IPS-18a (cell line): ENCODE data around the gene GIPC2.

Experiments used
- H3K27ac ChIP-seq: one replicate; pipeline ENCODE4 v1.5.1; 2013; ENCODE audit warnings: low read length
- H3K27me3 ChIP-seq: one replicate; pipeline ENCODE4 v1.6.1; 2013; ENCODE audit warnings: mild to moderate bottlenecking, low read length; ENCODE audit not compliant: control insufficient read depth, insufficient read depth
- H3K36me3 ChIP-seq: one replicate; pipeline ENCODE4 v1.6.1; 2013; ENCODE audit warnings: low read depth, low read length; ENCODE audit not compliant: control insufficient read depth
- H3K4me1 ChIP-seq: one replicate; pipeline ENCODE4 v1.6.1; 2013; ENCODE audit warnings: low read depth, low read length; ENCODE audit not compliant: control insufficient read depth
- H3K4me3 ChIP-seq: one replicate; pipeline ENCODE4 v1.5.1; 2013; ENCODE audit warnings: low read length
- H3K9ac ChIP-seq: one replicate; pipeline ENCODE4 v1.6.1; 2013; ENCODE audit warnings: mild to moderate bottlenecking, low read length, moderate library complexity
- H3K9me3 ChIP-seq: one replicate; pipeline ENCODE4 v1.6.1; 2013; ENCODE audit warnings: low read depth, low read length; ENCODE audit not compliant: control insufficient read depth

Gene GIPC2

DNA sequence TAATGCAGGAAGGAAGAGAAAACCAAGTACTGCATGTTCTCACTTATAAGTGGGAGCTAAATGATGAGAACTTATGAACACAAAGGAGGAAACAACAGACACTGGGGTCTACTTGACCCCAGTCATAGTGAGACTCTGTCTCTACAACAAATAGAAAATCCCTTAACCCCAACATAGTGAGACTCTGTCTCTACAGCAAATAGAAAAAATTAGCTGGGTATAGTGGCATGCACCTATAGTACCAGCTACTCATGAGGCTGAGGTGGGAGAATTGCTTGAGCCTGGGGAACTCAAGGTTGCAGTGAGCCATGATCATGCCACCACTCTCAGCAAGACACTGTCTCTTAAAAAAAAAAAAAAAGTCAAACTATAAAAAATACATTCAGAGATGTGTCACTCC, 42.7 kb downstream of the GIPC2 start:
- H3K27me3 ChIP-seq = no peaks in the 10 kb centered on the region

DNA sequence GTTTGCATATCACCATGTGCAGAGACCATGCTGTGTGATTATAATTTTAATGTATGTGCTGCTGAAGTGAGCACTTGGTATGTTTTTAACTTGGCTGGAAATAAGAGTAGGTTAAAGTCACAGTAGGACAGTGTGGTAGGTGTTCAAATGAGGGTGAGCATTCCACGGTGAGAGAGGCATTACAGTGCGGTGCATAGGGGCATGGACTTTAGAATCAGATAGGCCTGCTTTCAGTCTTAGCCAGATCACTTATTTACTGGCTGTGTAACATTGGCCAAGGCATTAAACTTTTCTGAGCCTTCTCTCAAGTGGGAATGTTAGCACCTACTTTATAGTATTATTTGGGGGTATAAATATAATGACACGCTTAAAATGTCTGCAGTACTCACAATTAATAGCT, 43.2 kb downstream of the GIPC2 start:
- H3K4me1 ChIP-seq = no peaks in the 10 kb centered on the region
- H3K36me3 ChIP-seq = no peaks in the 10 kb centered on the region

More for the DNA sequence above, 42.7 kb downstream of the GIPC2 start:
- Histone ChIP-seq H3K4me3 (no peak overlapping the region), H3K4me1 (no peaks in the 10 kb centered on the region), H3K9ac (no peak overlapping the region), H3K9me3 (no peaks in the 10 kb centered on the region), H3K27ac (no peak overlapping the region), H3K36me3 (no peaks in the 10 kb centered on the region)

DNA sequence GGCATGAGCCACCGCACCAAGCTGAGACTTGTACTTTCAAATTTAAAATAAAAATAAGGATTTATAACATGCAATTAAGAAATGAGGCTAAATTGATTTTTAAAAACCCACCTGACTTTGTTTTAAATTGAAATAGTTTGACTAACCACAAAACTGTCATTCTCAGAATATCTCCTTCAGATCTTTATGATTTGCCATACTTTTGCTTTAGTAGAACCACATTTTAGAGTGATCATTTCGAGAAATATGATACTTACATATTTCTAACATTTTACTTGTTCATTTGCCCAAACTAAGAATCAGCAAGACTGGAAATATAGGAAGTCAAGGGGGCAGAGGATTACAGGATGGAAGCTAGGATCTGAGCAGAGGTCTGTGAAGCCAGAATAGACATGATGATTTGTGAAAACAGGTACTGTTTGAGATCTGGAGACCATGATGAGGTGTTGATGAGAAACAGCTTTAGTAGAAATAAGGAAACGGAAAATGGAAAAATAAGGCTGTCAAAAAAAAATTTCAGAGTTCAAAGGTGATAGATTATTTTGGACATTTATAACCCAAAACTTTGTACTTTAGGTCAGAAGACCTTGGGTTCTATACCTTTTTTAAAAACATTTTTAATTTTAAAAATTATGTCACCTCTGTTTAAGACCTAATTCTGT, 44.8 kb downstream of the GIPC2 start:
- H3K4me3 ChIP-seq = no peak overlapping the region
- no peak overlapping the region for H3K9ac ChIP-seq
- no peak overlapping the region for H3K27ac ChIP-seq
- H3K27me3 ChIP-seq = no peaks in the 10 kb centered on the region
- H3K36me3 ChIP-seq = no peaks in the 10 kb centered on the region
- no peaks in the 10 kb centered on the region for H3K9me3 ChIP-seq
- no peaks in the 10 kb centered on the region for H3K4me1 ChIP-seq

More for the DNA sequence above, 43.2 kb downstream of the GIPC2 start:
- Histone ChIP-seq H3K4me3 (no peak overlapping the region), H3K27me3 (no peaks in the 10 kb centered on the region), H3K27ac (no peak overlapping the region), H3K9ac (no peak overlapping the region), H3K9me3 (no peaks in the 10 kb centered on the region)

DNA sequence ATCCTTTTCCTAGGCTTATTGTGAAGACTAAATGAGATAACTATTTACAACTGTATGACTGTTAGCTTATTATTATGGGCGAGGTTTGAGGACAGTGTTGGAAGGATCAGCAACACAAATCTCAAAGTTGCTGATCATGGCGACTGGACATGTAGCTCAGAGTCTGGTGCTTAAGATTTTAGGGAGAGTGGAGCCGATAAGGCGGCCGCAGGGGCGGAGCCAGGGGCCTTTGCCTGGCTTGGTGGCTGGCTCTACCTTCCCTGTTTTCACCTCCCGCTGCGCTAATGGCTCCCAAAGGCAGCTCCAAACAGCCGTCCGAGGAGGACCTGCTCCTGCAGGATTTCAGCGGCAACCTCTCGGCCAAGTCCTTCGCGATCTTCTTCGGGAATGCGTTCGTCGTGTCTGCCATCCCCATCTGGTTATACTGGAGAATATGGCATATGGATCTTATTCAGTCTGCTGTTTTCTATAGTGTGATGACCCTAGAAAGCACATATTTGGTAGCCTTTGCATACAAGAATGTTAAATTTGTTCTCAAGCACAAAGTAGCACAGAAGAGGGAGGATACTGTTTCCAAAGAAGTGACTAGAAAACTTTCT, 45.5 kb downstream of the GIPC2 start:
- no peaks in the 10 kb centered on the region for H3K27me3 ChIP-seq
- H3K9me3 ChIP-seq = no peaks in the 10 kb centered on the region
- no peak overlapping the region for H3K4me3 ChIP-seq
- H3K4me1 ChIP-seq = no peaks in the 10 kb centered on the region
- H3K36me3 ChIP-seq = no peaks in the 10 kb centered on the region
- no peak overlapping the region for H3K27ac ChIP-seq
- H3K9ac ChIP-seq = no peak overlapping the region

DNA sequence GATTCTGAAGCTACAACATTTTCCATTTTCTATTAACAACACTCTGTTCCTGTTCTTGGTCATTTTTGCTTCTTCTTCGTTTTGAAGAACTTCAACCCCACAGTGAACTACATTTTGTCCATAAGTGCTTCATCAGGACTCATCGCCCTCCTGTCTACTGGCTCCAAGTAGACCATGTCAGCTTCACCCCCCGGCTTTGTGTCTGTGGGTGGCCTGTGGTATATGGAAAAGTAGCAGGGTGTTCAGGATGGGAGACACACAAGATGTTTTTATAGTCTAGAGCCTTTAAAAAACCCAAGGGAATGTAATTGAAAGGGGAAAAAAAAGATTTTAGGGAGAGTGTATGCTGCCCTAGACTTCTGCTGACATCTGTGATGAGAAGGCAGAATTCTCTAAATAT, 46.1 kb downstream of the GIPC2 start:
- H3K4me1 ChIP-seq = no peaks in the 10 kb centered on the region
- no peak overlapping the region for H3K9ac ChIP-seq
- no peaks in the 10 kb centered on the region for H3K9me3 ChIP-seq
- no peak overlapping the region for H3K27ac ChIP-seq
- no peaks in the 10 kb centered on the region for H3K36me3 ChIP-seq
- no peaks in the 10 kb centered on the region for H3K27me3 ChIP-seq
- no peak overlapping the region for H3K4me3 ChIP-seq

DNA sequence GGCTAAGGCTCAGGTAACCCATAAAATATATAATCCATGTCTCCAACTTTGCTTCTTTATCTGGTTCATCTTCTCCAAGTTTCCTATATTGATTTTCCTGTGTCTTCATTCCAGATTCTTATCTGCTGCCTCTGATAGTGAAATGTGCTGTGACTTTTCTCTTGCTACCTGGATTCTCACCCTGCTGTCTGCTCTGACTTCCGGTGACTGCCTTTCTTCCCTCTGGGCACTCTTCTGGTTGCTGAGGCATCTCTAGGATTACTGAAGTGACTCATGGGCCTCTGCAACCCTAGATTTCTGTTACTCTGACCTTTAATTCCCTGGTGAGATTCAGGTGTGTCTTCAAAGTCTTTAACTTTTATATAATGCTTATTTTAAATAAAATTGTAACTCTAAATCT, 46.9 kb downstream of the GIPC2 start:
- H3K36me3 ChIP-seq = no peaks in the 10 kb centered on the region
- H3K9ac ChIP-seq = no peak overlapping the region
- H3K4me1 ChIP-seq = no peaks in the 10 kb centered on the region
- no peak overlapping the region for H3K4me3 ChIP-seq
- H3K27ac ChIP-seq = no peak overlapping the region
- H3K9me3 ChIP-seq = no peaks in the 10 kb centered on the region
- no peaks in the 10 kb centered on the region for H3K27me3 ChIP-seq

DNA sequence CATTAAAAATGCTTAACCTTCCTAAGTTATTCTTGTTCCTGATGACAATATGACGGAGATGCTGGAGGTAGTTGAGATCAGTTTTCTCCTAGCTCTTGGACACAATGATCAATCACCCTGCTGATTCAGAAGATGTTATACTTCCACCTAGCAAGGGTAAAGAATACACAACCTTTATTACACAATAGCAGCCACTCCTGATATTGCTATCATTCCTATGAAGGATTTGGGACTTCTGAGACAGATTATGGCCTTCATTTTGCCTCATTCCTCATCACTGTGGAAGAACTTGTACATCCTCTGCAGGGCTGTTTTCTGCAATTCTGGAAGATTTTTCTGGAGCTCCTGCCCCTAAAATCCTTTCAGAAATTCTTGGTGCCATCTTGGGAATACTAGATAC, 47.8 kb downstream of the GIPC2 start:
- no peak overlapping the region for H3K4me3 ChIP-seq
- H3K9ac ChIP-seq = no peak overlapping the region
- H3K27me3 ChIP-seq = no peaks in the 10 kb centered on the region
- no peaks in the 10 kb centered on the region for H3K36me3 ChIP-seq
- no peak overlapping the region for H3K27ac ChIP-seq
- no peaks in the 10 kb centered on the region for H3K4me1 ChIP-seq
- no peaks in the 10 kb centered on the region for H3K9me3 ChIP-seq

DNA sequence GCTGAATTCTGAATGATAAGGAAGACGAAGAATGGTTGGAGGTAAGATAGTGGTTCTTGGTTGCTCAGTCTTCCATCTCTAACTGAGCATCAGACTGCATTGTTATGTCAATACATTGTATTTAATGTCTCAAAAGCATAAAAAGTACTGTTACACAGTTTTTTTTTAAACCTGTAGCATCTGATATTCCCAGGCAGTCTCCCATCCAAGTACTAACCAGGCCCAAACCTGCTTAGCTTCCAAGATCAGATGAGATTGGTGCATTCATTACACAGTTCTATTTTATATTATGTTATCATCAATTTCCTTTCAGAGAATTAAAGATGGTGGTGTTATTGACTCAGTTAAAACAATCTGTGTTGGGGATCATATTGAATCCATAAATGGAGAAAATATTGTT, 48.9 kb downstream of the GIPC2 start:
- no peak overlapping the region for H3K27ac ChIP-seq

GRCh38 chr1:78095593-78095992, 49.8 kb downstream of the GIPC2 start:
- Histone ChIP-seq H3K27me3 (no peaks in the 10 kb centered on the region), H3K9me3 (no peaks in the 10 kb centered on the region), H3K4me1 (no peaks in the 10 kb centered on the region), H3K4me3 (no peak overlapping the region), H3K36me3 (no peaks in the 10 kb centered on the region), H3K9ac (no peak overlapping the region), H3K27ac (no peak overlapping the region)

More for the DNA sequence above, 48.9 kb downstream of the GIPC2 start:
- Histone ChIP-seq H3K36me3 (no peaks in the 10 kb centered on the region), H3K9ac (no peak overlapping the region), H3K4me3 (no peak overlapping the region), H3K4me1 (no peaks in the 10 kb centered on the region), H3K9me3 (no peaks in the 10 kb centered on the region), H3K27me3 (no peaks in the 10 kb centered on the region)

- Histone ChIP-seq H3K27ac (no peak overlapping the region), H3K27me3 (no peaks in the 10 kb centered on the region), H3K9me3 (no peaks in the 10 kb centered on the region), H3K4me1 (no peaks in the 10 kb centered on the region), H3K4me3 (no peak overlapping the region), H3K36me3 (no peaks in the 10 kb centered on the region), H3K9ac (no peak overlapping the region)
These were observed 50.3 kb downstream of the GIPC2 start for GRCh38 chr1:78096017-78096416.

DNA sequence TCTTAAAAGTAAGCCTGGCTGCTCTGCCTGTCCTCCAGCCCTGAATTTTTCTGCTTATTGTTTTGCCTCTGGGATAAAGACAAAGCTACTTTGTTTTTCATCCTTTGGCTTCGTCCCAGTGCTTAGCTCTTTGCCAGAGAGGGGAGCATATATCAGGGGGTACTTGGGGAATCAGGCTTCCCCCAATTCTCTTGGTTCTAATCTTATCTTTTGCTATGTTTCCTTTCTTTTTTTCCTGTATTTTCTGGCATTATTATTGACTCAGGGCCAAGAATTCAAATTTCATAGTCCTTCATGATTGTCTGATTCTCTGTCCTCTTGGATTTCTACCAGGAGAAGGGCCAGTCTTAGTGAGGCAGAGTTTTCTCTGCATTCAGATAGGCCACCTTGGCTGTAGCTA, 51.2 kb downstream of the GIPC2 start:
- Histone ChIP-seq H3K4me1 (no peaks in the 10 kb centered on the region), H3K4me3 (no peak overlapping the region), H3K9me3 (no peaks in the 10 kb centered on the region), H3K27ac (no peak overlapping the region), H3K9ac (no peak overlapping the region), H3K27me3 (no peaks in the 10 kb centered on the region), H3K36me3 (no peaks in the 10 kb centered on the region)

GRCh38 chr1:78101051-78101450, 55.3 kb downstream of the GIPC2 start:
- H3K4me3 ChIP-seq = no peak overlapping the region
- no peaks in the 10 kb centered on the region for H3K4me1 ChIP-seq
- H3K9ac ChIP-seq = no peak overlapping the region
- H3K27ac ChIP-seq = no peak overlapping the region
- H3K27me3 ChIP-seq = no peaks in the 10 kb centered on the region
- no peaks in the 10 kb centered on the region for H3K36me3 ChIP-seq
- H3K9me3 ChIP-seq = no peaks in the 10 kb centered on the region
